ENCODE data around the gene TES.

The TES gene

DNA sequence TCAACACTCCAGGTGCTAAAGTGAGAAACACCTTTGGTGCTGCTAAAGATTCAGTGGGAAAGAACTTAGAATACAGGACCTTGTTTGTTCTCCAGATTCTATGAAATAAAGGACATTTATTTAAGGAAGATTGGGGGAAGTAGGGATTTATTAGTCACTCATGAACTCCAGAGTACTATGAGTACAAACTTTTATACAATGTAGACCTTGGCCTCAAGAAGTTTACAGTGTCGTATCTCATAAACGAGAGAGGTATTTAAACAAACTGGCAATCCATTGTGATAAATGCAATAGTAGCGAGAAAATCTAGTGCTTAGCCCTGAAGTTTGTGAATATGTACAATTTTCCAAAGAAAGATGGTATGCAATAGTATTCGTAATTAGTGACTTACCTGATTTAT lies 59.1 kb downstream of the TES start:
- H3K27ac Mint-ChIP-seq = no peak overlapping the region
- TF ChIP-seq, protein P1, sequence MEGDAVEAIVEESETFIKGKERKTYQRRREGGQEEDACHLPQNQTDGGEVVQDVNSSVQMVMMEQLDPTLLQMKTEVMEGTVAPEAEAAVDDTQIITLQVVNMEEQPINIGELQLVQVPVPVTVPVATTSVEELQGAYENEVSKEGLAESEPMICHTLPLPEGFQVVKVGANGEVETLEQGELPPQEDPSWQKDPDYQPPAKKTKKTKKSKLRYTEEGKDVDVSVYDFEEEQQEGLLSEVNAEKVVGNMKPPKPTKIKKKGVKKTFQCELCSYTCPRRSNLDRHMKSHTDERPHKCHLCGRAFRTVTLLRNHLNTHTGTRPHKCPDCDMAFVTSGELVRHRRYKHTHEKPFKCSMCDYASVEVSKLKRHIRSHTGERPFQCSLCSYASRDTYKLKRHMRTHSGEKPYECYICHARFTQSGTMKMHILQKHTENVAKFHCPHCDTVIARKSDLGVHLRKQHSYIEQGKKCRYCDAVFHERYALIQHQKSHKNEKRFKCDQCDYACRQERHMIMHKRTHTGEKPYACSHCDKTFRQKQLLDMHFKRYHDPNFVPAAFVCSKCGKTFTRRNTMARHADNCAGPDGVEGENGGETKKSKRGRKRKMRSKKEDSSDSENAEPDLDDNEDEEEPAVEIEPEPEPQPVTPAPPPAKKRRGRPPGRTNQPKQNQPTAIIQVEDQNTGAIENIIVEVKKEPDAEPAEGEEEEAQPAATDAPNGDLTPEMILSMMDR (IDR thresholded peaks at IDR 0.05) = no peak
- H3K36me3 Mint-ChIP-seq (ENCODE audit: low read depth) = no peaks in the 10 kb centered on the region
- peaks cover 5% of the 10 kb centered on the region for H3K4me1 Mint-ChIP-seq
- H3K4me3 Mint-ChIP-seq = no peak overlapping the region
- no peaks in the 10 kb centered on the region for H3K9me3 Mint-ChIP-seq
- H3K27me3 Mint-ChIP-seq (ENCODE audit: low read depth, poor library complexity) = peaks cover 14% of the 10 kb centered on the region
- no peak for DNase-seq

DNA sequence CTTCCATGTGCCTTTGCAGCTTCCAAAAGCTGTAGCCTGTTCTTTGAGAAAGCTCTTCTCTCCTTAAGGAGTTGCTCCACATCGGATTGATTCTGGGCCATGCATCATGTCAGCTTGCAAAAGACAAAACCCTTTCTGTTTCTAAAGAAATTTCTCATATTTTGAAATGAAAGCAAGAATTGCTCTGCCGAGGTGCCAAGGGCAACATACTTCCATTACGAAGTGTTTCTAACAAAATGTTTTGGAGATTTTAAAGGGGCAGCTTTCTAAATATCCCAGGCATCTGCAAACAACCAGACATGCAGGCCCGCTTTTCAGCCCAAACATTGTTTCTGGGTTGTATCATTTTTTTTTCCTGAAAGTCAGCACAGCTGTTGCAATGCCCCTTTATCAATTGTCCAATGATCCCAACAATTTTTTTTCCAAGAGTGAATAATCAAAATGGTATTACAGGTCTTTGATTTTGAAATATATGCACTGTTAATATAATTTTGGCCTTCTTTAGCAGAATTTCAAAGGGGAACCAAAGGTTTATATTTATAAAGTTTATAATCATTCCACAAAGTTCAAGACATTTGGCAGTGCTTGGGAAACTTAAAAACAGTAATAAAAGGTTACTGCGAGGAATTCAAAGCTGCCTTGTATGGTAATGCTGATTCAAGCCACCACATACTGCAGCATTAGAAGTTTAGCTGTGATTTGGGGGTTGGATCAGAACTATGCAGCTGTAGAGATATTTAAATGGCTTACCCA lies 61.0 kb downstream of the TES start:
- H3K4me3 Mint-ChIP-seq = no peak overlapping the region
- H3K4me1 Mint-ChIP-seq = peaks cover 5% of the 10 kb centered on the region
- no peak overlapping the region for H3K27ac Mint-ChIP-seq
- no peak for DNase-seq
- no peaks in the 10 kb centered on the region for H3K36me3 Mint-ChIP-seq (ENCODE audit: low read depth)
- TF ChIP-seq, protein P1 (IDR thresholded peaks at IDR 0.05) = no peak
- H3K27me3 Mint-ChIP-seq (ENCODE audit: low read depth, poor library complexity) = peaks cover 8% of the 10 kb centered on the region
- no peaks in the 10 kb centered on the region for H3K9me3 Mint-ChIP-seq

DNA sequence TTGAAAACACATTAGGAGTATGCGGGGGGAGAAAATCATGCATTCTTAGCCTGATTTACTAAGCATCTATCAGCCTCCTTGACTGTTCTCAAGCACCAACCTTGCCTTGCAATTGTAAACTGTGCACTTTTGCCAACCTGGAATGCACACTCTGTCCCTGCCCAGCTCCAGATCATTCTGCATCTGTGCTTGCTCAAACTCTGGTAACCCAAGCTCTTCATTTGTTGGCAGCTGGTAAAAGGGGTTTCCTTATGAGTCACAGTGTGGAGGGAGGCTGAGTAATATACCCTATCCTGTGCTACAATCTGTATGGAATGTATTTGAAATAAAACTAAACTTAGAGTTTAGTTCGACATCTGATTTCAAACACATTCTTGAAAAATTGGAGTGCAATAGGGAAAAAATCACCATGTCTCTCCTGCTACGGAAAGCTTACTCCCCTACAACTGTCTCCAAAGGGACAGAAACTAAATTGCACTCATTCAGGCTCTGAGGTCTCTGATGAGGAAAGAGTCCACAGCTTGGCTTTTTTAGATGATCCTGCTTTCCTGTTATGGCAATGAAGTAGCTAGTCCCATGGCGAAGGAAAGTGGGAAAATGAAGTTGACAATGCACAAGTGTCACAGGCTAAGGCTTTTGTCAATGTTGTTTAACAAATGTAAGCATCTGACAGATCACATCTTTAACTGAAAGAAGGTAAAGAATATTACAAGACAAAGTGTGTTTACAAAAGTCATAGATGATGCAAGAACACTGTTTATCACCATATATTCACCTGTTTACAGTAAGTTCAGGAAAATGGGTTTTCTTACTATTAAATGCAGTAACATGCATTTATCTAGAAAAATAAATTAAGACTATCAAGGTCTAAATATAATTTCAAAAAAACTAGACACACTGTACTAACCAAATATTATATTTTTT lies 61.9 kb downstream of the TES start:
- Mint-ChIP-seq H3K9me3 (no peaks in the 10 kb centered on the region), H3K27ac (no peak overlapping the region), H3K27me3 (ENCODE audit: low read depth, poor library complexity) (peaks cover 8% of the 10 kb centered on the region), H3K4me1 (peaks cover 5% of the 10 kb centered on the region), H3K36me3 (ENCODE audit: low read depth) (no peaks in the 10 kb centered on the region), H3K4me3 (no peak overlapping the region)
- TF ChIP-seq, protein P1 (IDR thresholded peaks at IDR 0.05) = no peak
- no peak for DNase-seq

DNA sequence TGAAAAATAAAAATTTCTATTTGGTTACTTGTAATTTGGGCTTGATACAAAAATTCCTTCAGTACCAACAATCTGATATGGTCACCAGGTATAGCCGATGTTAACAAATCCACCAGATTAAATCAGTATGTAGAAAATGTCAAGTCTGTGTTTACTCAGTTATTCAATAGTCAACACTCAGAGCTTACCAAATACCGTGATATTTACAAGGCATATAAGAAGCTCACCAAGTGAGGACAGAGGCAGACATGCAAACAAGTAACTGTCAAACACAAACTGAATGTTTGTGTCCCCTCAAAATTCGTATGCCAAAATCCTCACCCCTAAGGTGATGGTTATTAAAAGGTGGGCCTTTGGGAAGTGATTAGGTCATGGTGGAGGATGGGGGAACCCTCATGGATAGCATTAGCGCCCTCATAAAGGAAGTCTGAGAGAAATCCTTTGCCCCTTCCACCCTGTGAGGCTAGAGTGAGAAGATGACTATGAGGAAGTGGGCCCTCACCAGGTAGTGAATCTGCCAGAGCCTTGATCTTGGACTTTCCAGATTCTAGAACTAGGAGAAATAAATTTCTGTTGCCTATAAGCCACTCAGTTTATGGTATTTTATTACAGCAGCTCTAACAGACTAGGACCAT lies 63.1 kb downstream of the TES start:
- Mint-ChIP-seq H3K9me3 (no peaks in the 10 kb centered on the region), H3K4me1 (peaks cover 5% of the 10 kb centered on the region), H3K36me3 (ENCODE audit: low read depth) (no peaks in the 10 kb centered on the region), H3K27ac (no peak overlapping the region), H3K4me3 (no peak overlapping the region), H3K27me3 (ENCODE audit: low read depth, poor library complexity) (peaks cover 6% of the 10 kb centered on the region)
- no peak for DNase-seq
- TF ChIP-seq, protein P1 (IDR thresholded peaks at IDR 0.05) = no peak

DNA sequence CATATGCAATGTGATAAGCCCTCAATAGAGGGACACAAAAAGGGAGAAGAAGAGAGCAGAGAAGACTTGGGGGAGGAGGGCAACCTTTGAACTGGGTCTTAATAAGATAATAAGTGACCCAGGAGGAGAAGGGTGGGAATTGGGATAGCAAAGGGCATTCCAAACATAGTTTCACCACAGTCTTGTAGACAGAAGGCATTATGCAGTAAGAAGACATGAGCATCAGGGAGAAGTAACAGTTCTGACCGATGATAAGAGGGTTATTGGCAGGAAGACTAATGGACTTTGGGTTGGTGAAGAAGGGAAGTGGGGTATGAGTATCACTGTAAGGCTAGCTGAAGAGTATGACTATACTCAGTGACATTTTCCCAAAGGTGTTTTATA lies 63.6 kb downstream of the TES start:
- Mint-ChIP-seq H3K9me3 (no peaks in the 10 kb centered on the region), H3K36me3 (ENCODE audit: low read depth) (no peaks in the 10 kb centered on the region), H3K27me3 (ENCODE audit: low read depth, poor library complexity) (peaks cover 3% of the 10 kb centered on the region), H3K27ac (no peak overlapping the region), H3K4me3 (no peak overlapping the region), H3K4me1 (peaks cover 5% of the 10 kb centered on the region)
- DNase-seq = no peak
- TF ChIP-seq, protein P1 (IDR thresholded peaks at IDR 0.05) = no peak

All from nephron progenitor cell (in vitro differentiated cells).